ENCODE results near the gene ZNF557. TPM values are rescaled to one million over a fixed set of nuclear protein-coding genes. Genes with fewer than 3 reads are reported as not detected.

The ZNF557 gene
- total and polyA plus RNA-seq, 10 of the 15 experiments (the other 5 are each of a cell fraction or from before 2014, with no cell fraction given), result 3.9 to 12.1 (median 9.0) TPM

DNA sequence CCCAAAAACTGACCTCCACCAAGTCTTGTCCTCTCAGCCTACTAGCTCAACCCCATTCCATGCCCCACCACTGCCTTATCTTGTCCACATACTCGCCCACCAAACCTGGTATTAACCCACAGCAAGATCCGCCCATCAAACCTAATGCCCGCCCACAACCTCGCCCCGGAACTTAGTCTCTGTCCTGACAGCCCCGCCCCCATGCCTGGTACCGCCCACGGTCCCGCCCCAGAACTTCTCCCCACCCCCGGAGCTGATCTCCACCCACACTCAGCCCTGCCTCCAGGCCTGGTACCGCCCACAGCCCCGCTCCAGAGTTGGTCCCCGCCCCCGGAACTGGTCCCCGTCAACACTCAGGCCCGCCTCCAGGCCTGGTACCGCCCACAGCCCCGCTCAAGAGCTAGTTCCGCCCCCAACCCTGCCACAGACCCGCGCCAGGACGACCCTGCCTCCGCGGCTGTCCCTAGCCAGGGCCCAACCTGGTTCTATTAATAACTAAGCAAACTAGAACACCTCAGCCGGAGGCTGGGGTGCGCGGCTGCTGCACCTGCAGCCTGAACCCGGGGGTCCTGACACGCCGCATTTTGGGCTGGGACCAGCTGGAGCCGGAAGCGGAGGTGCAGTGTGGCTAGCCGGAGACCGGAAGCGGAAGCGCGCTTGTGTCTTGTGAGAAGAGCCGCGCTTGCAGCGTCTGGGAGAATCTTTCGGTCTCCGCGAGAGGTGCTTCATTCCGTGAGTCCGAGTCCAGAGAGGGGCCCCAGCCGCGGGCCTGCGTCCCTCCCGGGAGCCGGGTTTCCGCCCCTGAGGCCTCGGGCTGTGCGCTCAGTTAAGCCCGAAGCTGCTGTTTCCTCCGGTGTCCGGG lies at the start of gene ZNF557 (continued):
- TF ChIP-seq, protein P1, sequence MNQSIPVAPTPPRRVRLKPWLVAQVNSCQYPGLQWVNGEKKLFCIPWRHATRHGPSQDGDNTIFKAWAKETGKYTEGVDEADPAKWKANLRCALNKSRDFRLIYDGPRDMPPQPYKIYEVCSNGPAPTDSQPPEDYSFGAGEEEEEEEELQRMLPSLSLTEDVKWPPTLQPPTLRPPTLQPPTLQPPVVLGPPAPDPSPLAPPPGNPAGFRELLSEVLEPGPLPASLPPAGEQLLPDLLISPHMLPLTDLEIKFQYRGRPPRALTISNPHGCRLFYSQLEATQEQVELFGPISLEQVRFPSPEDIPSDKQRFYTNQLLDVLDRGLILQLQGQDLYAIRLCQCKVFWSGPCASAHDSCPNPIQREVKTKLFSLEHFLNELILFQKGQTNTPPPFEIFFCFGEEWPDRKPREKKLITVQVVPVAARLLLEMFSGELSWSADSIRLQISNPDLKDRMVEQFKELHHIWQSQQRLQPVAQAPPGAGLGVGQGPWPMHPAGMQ (IDR thresholded peaks at IDR 0.05; ENCODE audit: borderline replicate concordance), result no peak
- TF ChIP-seq YY1 (IDR thresholded peaks at IDR 0.05; ENCODE audit: low read depth, low read length) (peak; percentile 48; the same call in 1 of the 2 replicates), SMC3 (IDR thresholded peaks at IDR 0.05; ENCODE audit: borderline replicate concordance, low read length) (no peak), SRF (IDR thresholded peaks at IDR 0.05; ENCODE audit: low read depth in 2 of 2, low read length in 2 of 2) (peak; percentile 14 to 50; a peak in 1 of 4 replicates), BACH1 (IDR thresholded peaks at IDR 0.05; ENCODE audit: borderline replicate concordance) (0 out of 2 replicates have a peak, but pooled peaks have one; percentile 15), KDM1A (IDR thresholded peaks at IDR 0.05; ENCODE audit: borderline replicate concordance) (no peak), MTA2 (IDR thresholded peaks at IDR 0.05; ENCODE audit: low read depth) (no peak), NFYB (IDR thresholded peaks at IDR 0.05; ENCODE audit: insufficient read depth, low read depth, low read length) (no peak), MYB (IDR thresholded peaks at IDR 0.05; ENCODE audit: borderline replicate concordance, low read depth, low read length) (no peak), EZH2 (IDR thresholded peaks at IDR 0.05; ENCODE audit: borderline replicate concordance, control insufficient read depth, low read depth, low read length) (no peak), CBX5 (IDR thresholded peaks at IDR 0.05; ENCODE audit: low read depth) (no peak)
- TF ChIP-seq, protein P2, sequence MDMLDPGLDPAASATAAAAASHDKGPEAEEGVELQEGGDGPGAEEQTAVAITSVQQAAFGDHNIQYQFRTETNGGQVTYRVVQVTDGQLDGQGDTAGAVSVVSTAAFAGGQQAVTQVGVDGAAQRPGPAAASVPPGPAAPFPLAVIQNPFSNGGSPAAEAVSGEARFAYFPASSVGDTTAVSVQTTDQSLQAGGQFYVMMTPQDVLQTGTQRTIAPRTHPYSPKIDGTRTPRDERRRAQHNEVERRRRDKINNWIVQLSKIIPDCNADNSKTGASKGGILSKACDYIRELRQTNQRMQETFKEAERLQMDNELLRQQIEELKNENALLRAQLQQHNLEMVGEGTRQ (IDR thresholded peaks at IDR 0.05; ENCODE audit: borderline replicate concordance, low read depth, low read length), result no peak
- TF ChIP-seq, protein P3, sequence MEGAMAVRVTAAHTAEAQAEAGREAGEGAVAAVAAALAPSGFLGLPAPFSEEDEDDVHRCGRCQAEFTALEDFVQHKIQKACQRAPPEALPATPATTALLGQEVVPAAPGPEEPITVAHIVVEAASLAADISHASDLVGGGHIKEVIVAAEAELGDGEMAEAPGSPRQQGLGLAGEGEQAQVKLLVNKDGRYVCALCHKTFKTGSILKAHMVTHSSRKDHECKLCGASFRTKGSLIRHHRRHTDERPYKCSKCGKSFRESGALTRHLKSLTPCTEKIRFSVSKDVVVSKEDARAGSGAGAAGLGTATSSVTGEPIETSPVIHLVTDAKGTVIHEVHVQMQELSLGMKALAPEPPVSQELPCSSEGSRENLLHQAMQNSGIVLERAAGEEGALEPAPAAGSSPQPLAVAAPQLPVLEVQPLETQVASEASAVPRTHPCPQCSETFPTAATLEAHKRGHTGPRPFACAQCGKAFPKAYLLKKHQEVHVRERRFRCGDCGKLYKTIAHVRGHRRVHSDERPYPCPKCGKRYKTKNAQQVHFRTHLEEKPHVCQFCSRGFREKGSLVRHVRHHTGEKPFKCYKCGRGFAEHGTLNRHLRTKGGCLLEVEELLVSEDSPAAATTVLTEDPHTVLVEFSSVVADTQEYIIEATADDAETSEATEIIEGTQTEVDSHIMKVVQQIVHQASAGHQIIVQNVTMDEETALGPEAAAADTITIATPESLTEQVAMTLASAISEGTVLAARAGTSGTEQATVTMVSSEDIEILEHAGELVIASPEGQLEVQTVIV (IDR thresholded peaks at IDR 0.05; ENCODE audit: borderline replicate concordance, partially characterized antibody), result peak; percentile 77
- TF ChIP-seq, protein P4, sequence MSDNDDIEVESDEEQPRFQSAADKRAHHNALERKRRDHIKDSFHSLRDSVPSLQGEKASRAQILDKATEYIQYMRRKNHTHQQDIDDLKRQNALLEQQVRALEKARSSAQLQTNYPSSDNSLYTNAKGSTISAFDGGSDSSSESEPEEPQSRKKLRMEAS (IDR thresholded peaks at IDR 0.05; ENCODE audit: low read depth, low read length), result peak; percentile 64
- TF ChIP-seq, protein P5, sequence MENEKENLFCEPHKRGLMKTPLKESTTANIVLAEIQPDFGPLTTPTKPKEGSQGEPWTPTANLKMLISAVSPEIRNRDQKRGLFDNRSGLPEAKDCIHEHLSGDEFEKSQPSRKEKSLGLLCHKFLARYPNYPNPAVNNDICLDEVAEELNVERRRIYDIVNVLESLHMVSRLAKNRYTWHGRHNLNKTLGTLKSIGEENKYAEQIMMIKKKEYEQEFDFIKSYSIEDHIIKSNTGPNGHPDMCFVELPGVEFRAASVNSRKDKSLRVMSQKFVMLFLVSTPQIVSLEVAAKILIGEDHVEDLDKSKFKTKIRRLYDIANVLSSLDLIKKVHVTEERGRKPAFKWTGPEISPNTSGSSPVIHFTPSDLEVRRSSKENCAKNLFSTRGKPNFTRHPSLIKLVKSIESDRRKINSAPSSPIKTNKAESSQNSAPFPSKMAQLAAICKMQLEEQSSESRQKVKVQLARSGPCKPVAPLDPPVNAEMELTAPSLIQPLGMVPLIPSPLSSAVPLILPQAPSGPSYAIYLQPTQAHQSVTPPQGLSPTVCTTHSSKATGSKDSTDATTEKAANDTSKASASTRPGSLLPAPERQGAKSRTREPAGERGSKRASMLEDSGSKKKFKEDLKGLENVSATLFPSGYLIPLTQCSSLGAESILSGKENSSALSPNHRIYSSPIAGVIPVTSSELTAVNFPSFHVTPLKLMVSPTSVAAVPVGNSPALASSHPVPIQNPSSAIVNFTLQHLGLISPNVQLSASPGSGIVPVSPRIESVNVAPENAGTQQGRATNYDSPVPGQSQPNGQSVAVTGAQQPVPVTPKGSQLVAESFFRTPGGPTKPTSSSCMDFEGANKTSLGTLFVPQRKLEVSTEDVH (IDR thresholded peaks at IDR 0.05; ENCODE audit: low read depth, partially characterized antibody), result peak; percentile 85
- TF ChIP-seq, protein P6, sequence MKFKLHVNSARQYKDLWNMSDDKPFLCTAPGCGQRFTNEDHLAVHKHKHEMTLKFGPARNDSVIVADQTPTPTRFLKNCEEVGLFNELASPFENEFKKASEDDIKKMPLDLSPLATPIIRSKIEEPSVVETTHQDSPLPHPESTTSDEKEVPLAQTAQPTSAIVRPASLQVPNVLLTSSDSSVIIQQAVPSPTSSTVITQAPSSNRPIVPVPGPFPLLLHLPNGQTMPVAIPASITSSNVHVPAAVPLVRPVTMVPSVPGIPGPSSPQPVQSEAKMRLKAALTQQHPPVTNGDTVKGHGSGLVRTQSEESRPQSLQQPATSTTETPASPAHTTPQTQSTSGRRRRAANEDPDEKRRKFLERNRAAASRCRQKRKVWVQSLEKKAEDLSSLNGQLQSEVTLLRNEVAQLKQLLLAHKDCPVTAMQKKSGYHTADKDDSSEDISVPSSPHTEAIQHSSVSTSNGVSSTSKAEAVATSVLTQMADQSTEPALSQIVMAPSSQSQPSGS (IDR thresholded peaks at IDR 0.05; ENCODE audit: low read length), result no peak
